Stimulated activated CD8-positive, alpha-beta memory T cell treated with anti-CD3 and anti-CD28 coated beads, Interleukin-12 subunit alpha, Interleukin-12 subunit beta, amount 100 ng/mL, for 1 hour (primary cell): ENCODE results near the gene FAM219A.
"Not testable (repeated sequence)": the region's sequence is repeated elsewhere in the genome, so short reads cannot be mapped to it uniquely, and the experiment has no call there.

ENCODE experiments used
- DNase-seq: peaks from one replicate; pipeline ENCODE4 v3.0.0-alpha.2; 2020; ENCODE audit warnings: low read depth

FAM219A gene

DNA sequence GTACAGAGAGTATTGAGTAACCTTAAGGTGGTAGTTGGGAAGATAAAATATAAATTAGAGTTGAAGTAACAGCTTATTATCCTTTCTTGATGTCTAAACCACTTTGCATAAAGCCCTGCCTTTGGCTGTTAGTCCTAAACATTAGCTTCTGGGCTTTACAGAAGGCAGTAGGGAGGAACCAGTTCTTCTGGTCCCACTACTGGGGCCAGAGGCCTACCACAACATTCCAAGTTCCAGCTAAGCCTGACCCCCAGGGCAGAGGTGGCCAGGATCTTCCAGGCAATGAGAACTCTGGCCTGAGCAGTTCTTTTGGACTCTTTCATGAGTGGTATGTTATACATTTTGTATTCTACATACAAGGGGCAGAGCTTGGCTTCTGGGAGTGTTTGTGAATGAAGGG, 26.3 kb upstream of the FAM219A start:
- DNase-seq: no peak

DNA sequence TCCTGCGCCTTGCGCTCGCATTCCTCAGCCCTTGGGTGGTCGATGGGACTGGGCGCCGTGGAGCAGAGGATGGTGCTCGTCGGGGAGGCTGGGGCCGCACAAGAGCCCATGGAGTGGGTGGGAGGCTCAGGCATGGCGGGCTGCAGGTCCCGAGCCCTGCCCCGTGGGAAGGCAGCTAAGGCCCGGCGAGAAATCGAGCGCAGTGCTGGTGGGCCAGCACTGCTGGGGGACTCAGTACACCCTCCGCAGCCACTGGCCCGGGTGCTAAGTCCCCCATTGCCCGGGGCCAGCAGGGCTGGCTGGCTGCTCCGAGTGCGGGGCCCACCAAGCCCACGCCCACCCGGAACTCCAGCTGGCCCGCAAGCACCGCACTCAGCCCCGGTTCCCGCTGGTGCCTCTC, 24.4 kb upstream of the FAM219A start:
- not testable (repeated sequence) for DNase-seq

DNA sequence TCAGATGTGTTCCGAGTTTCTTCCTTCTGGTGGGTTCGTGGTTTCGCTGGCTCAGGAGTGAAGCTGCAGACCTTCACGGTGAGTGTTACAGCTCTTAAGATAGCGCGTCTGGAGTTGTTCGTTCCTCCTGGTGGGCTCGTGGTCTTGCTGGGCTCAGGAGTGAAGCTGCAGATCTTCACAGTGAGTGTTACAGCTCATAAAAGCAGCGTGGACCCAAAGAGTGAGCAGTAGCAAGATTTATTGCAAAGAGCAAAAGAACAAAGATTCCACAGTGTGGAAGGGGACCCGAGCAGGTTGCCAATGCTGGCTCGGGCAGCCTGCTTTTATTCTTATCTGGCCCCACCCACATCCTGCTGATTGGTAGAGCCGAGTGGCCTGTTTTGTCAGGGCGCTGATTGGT, 23.2 kb upstream of the FAM219A start:
- not testable (repeated sequence) for DNase-seq

DNA sequence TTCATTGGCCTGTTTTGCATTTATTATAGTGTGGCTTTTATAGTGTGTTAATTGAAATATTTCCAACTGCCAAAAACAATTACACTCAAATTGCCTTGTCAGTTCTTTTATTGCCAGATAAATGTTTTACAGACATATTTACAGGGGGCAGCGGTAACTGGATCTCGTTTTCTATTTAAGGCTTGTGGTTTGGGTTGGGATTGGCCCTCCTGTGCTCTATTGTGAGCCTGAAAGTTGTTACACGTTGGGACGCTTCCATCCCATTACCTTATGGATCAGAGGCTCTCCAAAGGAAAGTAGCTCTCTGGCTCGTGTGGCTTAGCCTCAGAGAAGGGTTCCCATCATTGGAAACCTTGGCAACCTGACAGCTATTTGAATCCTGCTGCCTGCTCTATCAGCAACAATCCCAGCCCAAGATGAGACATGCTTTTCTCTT, 21.1 kb upstream of the FAM219A start:
- no peak for DNase-seq

DNA sequence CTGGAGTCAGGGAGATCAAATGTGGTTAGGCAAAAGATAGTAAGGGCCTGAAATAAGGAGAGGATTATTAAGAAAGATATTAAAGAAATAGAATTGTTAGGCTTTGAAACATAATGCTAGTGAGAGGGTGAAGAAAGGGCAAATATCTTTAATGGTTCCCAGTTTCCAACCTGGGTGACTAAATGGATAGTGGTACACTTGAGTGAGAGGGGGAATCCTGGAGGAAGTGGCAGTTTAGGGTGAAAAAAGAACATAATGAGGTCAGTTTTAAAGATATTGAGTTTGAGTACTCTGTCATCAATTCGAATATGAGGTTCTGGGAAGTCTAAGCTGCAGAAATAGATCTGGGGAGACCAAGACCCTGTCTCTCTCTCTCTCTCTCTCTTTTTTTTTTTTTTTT, 19.2 kb upstream of the FAM219A start:
- no peak for DNase-seq

DNA sequence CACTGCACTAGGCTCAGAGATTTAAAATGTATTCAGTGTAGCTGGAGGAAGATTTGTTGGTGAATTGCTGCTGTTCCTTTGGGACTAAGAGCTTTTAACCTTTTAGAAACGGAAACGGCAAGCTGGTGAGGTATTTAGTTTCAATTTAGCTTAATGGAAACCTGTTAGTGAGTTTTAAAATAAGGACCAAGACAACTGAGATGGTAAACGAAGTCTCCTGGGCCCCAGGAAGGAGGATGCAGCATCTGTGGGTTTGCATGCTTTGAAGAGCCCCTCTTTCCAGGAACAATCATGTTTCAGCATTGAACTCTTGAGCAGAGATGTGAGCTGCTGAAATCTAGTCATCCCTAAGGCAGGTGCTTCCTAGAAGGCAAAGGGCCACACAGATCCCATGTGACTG, 16.7 kb upstream of the FAM219A start:
- DNase-seq: no peak

DNA sequence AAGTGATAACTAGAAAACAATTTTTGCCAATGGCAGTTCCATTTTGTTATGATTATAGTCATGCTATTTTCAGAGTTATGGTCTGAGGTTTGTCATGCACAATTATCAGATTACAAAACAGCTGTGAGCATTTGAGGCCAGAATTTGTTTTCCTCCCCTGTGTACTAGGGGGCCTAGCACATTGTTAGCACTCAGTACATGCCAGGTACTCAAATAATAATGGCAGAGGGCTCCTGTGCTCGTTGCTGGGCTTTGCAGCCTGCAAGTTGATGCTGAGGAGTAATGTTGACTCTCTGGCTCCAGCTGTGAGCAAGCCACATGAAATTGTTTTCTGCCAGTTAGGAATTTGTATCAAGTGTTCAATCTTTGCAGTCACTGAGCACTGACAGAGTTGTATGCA, 7.1 kb upstream of the FAM219A start:
- DNase-seq: no peak

DNA sequence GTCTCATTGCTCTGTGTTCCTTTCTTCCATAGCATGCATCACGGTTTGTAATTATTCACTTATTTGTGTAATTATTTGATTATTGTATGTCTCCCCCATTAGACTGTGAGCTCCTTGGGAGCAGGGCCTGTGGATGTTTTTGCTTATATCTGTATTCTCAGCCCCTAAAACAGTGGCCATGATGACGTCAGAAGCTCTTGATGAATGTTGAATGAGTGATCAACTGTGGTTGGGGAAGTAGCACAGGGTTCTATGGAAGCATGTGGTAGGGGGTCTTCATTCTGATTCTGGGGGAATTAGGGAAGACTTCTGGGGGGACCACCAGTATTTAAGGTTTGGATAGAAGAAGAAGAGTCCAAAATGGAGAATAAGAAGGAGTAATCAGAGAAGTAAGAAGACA, 6.2 kb upstream of the FAM219A start:
- no peak for DNase-seq

DNA sequence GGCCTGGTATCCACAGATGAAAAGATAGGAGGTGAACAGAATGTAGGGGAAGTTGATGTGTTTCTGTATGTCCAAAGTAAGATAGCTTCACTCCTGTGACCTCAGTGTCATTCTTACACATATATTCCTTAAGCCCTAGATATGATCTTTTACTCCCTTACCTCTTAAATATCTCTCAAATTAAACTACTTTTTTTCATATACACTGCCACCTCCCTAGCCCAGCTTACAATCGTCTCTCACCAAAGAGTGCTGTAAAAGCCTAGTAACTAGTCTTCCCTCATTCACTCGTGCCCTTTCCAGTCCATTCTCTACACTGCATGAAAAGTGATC, 5.5 kb upstream of the FAM219A start:
- DNase-seq: no peak

DNA sequence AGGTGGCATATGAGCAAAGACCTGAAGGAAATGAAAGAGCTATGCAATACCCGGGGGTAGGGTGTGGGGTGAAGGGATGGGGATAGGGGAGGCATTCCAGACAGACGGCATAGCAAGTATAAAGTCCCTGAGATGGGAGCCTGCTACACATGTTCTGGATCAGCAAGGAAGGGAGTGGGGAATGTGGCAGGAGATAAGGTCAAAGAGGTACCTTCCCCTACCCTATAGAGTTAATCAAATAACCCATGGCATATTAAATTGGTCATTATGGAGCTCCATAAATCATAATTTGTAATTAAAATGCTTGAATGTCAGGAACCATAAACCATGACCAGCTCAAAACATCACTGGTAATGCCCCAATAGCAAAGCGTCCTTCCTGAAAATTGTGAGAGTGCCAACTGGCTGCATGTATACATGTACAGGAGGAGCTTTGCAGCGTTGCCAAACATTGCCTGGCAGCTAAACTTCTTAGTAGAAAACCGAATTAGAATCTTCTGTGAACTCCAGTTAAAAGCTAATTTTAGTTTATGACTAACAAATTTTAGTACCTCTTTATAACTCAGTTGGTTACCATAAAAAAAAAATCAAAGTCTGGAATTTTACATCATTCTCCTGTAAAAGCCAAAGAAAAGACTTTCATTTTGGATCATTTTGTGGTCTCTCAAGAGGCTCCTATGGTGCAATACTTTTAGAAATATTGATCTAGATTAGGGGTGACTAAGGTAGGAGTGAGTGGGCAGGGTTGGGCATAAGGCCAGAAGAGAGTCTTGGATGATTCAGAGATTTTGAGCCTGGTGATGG, 4.9 kb upstream of the FAM219A start:
- no peak for DNase-seq

DNA sequence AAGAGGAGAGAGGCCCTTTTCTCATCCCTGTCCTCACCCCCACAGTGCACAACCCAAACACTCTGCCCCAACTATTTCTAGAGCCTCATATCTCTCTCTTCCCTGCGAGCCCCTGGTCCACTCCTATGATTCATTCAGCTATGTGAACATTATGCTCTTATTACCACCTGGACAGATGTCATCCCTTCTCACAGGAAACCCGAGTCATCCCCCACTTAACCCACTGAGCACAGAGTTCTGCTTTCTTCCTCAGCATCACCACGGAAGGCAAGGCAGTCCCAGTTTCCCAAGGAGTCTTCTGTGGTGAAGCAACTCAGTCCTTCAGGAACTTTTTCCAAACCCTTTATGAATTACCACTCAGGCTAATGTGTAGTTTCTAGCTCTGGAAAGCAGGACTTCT, 1.6 kb upstream of the FAM219A start:
- DNase-seq: no peak

DNA sequence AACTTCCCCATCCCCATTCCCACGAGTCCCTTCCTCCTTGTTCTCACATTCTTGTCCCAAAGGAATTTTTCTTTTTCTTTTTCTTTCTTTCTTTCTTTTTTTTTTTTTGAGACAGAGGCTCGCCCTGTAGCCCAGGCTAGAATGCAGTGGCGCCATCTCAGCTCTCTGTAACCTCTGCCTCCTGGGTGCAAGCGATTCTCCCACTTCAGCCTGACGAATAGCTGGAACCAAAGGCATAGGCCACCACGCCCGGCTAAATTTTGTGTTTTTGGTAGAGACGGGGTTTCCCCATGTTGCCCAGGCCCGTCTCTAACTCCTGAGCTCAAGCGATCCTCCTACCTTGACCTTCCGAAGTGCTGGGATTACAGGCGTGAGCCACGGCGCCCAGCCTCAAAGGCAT, 986 bp upstream of the FAM219A start:
- DNase-seq: no peak

DNA sequence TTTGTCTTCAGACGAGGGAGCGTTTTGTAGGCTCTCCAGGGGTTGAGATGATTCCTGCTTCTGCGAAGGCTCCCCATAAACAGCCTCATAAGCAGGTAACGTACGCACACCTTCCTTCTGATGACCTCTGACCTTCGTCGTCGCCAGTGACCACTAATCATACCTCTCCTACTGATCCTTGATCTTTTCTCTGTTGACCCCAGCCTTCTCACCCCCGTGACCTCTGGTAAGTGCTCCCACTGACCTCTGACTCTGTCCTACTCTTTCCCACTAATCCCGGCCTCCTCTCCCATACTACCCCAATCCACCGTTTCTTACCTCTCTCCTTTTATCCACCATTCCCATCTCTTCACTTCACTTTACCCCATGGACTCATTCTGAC, 580 bp upstream of the FAM219A start:
- DNase-seq: no peak

DNA sequence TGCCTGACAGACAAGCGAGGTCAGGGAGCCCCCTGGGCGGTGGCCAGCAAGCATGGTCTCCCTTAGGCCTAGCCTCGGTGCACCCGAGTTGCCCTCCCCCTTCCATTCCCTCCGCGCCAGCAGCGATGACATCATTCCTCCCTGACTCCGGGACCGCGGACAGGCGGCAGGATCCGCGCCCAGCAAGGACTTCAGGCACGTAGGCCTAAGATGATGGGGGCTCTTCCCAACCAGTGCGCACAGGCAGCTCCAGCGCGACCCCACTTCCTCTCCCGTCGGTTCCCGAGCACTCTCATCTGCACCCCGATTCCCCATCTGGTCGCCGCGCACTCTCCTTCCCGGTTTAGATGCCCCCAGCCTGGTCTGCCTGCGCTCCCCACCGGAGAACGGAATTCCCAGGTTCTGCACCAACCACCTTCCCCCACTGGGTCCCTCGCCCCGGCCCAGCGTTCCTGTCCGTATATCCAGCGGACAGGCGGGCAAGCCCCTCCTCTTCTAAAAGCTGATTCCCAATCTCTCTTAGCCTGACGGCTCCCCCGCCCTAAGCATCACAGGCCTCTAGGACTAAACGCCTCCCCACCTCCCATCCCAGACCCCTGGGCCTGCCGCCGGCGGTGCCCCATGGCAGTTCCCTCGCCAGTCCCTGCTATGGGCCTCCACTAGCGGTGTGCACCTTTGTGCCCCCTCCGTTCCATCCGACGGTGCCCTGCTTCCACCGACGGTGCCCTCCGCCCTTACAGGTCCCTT, 931 bp downstream of the FAM219A start:
- no peak for DNase-seq

DNA sequence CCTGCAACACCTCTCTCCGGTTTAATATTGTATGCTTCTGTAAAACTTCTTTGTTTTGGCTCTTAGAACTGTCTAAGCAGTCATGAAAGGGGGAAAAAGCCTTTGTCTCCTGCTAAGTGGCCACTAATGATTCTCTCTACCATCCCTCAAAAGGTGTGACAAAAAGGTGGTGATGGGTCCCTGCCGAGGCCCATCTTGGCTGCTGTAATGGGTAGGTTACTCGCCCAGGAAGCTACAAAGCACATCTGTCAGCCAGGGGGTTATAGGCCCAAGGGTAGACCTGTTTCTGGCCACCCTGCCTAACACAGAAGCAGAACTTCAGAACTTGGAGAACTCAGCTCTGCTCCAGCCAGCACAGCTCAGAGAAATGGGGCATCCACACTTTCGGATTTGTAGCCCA, 1.6 kb downstream of the FAM219A start:
- no peak for DNase-seq

DNA sequence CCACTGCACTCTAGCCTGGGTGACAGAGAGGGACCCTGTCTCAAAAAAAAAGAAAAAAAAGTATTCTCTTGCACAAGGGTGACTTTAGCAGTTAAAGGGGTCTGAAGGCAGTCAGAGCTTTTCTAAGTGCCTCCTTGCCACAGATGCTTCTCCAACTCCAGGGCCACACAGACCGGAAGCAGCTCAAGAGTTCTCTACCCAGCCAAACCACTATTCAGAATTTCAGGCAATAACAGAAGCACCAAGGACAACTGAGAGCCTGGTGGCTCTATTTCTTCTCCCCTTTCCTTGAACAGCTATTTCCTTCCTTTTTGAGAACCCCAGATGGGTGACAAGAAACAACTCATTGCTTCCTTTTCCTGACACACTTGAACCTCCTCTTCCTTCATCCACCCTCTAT, 2.2 kb downstream of the FAM219A start:
- DNase-seq: no peak

DNA sequence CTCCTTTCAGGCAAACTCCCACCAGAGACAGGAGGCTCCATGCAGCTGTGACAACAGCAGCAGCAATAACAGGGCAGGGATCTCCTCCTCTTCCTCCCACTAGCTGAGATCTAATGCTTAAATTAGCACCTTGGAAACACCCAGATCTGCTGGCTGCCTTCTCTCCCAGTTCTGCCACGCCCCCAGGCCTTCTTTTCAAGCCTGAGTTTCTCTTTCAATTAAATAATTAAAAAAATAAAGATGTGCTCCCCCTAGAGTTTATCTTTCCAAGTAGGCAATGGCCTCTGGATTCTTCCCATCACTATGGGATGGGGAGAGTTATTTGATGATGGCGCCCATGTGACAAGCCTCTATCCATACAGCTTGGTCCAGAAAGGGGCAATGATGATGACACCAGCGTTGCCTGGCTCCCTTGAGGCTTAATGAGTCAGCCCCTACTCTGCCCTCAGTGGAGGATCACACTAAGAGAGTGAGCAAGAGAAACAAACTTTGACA, 3.8 kb downstream of the FAM219A start:
- no peak for DNase-seq

DNA sequence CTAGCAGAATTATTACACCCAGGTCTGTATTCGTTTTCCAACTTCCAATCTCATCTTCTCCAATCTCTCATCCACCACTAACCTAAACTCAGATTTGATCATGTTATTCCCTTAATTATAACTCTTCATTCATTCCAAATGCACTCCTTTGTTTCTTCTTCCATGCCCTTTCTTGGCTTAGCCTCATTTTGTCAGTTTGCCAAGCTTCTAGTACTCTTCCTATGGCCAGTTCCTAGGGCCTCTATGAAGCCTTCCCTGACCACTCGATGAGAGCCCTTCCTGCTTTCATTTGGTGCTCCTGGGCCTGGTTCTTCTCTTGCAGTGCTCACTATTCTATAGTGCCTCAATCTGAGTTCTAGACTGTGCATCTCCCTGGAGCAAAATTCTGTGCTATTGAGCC, 5.8 kb downstream of the FAM219A start:
- no peak for DNase-seq

DNA sequence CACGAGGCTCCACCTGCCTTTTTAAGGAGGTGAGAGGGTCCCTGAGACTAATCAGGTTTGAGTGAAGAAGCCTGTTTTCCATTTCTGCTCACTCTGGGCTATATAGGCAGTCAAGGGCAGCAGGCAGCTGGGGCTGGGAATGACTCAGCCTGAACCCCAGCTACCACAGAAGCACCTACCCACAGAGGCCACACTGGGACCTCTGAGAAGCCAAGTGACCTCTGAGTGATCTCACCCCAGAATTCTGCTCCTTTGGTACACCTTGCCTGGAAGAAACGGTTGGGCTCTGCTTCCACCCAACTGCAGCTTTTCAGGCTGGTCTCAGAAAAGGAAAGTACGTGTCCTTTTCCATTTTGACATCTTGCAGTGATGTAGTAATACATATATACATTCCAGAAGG, 6.8 kb downstream of the FAM219A start:
- DNase-seq: no peak

DNA sequence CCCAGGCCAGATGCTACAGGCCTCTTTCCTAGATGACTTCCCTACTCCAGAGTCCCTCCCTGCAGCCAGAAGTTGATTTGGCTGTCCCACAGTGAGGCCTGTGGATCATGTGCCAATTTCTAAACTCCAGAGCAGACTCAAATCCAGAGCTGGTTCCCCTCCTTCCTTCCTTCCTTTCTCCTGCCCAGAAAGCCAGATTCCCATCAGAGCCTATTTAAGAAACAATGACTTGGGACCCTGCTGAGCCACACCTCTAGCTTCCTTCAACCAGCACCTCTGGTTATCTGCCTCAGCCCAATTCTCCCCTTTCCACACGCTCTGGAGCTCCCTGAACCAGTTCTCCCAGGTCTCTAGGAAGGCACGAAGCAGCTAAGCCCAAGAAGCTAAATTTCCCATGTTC, 7.2 kb downstream of the FAM219A start:
- no peak for DNase-seq

DNA sequence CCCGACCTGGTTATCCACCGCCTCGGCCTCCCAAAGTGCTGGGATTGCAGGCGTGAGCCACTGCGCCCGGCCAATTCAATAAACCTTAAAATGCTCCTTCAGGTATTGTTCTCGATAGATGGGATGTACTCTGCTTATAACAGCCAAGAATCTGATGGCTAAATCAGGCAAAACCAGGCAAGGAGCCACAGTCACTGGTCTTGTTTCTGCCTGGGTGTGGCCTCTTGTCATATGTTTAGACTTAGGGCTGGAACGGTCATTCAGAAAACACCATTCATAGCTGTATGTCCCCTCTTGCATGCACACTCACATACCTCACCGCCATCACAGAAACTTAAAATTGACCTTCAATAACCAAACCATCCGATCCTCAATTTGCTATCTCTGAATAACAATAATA, 7.7 kb downstream of the FAM219A start:
- no peak for DNase-seq

DNA sequence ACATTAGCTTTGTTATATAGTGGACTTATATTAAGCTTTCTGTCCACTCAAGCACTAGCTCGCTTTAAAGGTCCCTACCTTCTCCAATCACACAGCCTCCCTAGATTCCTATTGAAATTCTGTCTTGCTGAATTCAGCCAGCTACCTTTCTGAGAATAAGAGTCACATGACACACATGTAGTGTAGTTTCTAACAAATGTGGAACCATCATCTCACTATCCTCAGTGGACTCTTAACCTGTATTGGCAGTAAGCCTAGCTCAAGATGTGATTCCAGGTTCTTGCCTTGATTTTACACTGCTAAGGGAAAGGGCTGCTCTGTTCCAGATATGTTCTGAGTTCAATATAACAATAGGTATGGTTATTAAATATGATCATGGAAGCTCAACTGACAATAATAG, 11.4 kb downstream of the FAM219A start:
- no peak for DNase-seq

DNA sequence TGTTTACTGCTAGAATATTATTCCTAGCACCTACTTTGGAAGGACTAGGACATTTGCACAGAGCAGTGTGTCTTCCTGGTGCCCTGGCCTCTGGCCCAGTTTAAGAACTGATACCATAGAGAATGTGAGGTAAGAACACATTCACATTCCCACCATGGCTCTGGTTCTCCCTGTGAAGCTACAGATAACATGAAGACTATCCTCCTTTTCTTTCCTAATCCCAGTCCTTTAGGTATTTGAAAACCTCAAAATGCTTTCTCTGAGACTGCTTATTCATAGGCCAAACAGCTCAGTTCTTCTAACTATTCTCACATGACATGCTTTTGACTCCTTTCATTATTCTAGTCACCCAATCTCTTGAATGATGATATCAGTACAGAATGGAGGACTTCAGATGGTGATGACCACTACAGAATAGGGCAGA, 11.9 kb downstream of the FAM219A start:
- no peak for DNase-seq

DNA sequence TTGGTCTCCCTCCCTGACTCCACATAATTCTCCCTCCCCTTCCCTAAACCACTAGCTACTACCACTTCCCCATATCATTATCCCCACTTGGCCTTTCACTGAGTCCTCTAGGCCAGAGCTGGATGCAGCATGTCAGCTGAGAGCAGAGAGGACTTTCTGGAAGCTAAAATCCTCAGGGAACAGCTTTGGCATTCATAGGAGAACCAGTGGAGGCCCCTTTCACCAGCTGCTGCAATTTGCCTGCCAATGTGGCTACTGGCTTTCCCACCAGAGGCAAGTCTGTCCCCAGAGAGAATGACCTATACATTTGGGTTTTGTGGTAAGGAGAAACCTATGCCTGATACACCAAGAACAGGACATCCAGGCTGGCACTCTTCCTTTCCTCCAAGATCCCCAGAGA, 14.4 kb downstream of the FAM219A start:
- no peak for DNase-seq
